Measurements from ENCODE around the gene AGER.

DNA sequence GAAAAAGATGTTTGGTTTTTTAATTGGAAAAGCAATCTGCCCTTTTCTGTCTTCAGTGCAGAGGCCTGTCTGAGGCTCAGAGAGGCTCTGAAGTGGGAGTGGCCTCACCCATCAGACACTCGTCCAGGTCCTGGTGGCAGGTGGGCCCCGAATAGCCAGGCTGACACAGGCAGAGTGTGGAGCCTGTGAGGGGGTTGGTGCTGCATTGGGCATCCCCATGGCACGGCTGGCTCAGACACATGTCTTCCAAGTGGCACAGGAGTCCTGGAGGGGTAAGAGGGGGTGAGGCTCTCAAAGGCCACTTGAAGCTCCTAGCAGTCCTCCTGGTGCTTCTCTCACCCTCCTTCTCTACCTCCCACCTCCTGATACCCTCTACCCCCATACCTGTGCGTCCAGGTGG, 36.0 kb upstream of the AGER start:
- TF ChIP-seq, protein P1, sequence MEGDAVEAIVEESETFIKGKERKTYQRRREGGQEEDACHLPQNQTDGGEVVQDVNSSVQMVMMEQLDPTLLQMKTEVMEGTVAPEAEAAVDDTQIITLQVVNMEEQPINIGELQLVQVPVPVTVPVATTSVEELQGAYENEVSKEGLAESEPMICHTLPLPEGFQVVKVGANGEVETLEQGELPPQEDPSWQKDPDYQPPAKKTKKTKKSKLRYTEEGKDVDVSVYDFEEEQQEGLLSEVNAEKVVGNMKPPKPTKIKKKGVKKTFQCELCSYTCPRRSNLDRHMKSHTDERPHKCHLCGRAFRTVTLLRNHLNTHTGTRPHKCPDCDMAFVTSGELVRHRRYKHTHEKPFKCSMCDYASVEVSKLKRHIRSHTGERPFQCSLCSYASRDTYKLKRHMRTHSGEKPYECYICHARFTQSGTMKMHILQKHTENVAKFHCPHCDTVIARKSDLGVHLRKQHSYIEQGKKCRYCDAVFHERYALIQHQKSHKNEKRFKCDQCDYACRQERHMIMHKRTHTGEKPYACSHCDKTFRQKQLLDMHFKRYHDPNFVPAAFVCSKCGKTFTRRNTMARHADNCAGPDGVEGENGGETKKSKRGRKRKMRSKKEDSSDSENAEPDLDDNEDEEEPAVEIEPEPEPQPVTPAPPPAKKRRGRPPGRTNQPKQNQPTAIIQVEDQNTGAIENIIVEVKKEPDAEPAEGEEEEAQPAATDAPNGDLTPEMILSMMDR (IDR thresholded peaks at IDR 0.05; ENCODE audit: insufficient read depth, low read depth, low read length), result no peak
- no peak for TF ChIP-seq EZH2 (IDR thresholded peaks at IDR 0.05; ENCODE audit: insufficient read depth, low read length)

Data from astrocyte (in vitro differentiated cells and primary cell).